ENCODE results near the gene TNXB. TPM values are rescaled to one million over a fixed set of nuclear protein-coding genes. Genes with fewer than 3 reads are reported as not detected.

The TNXB gene
- total and polyA plus RNA-seq, 4 donors: 21.3 to 117 (median 78.3) TPM

DNA sequence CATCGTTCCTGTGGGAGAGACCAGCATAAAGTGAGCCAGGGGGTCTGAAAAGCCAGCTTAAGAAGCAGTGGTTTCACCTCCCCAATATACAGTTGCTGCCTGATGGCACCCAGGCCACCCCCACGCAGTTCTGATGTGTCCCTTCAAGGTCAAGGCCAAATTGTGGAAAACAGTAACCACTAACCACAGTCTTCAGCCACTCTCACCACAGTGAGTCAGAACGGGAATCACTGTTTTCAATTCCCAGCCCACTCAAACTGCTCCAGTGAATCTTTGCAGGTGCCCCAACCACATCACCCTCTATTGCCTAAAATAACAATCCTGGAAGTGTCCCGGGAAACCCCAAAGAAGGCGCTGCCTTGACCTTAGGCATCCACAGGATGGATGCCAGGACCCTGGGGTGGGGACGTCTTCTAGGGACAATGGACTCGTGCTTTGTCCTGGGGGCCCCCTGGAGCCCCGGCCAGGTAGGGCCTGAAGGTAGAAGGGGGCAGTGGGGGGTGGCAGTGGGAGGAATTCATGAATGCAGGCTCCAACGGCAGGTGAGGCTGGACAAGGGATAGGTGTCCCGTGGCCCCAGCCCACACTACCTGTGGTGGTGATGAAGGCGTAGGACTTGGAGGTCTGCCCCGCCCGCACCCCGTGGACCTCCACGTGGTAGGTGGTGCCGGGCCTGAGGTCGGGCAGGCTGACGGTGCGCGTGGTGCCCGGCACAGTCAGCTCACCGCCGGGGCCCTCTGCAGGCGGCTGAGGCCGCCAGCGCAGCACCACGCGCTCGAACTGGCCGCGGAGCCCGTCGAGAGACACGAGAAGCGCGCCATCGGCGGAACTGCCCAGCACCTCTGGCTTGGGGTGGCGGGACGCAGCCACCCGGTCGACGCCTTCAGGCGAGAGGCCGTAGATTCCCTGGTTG is 22.2 kb downstream of the TNXB start:
- TF ChIP-seq, protein P1, sequence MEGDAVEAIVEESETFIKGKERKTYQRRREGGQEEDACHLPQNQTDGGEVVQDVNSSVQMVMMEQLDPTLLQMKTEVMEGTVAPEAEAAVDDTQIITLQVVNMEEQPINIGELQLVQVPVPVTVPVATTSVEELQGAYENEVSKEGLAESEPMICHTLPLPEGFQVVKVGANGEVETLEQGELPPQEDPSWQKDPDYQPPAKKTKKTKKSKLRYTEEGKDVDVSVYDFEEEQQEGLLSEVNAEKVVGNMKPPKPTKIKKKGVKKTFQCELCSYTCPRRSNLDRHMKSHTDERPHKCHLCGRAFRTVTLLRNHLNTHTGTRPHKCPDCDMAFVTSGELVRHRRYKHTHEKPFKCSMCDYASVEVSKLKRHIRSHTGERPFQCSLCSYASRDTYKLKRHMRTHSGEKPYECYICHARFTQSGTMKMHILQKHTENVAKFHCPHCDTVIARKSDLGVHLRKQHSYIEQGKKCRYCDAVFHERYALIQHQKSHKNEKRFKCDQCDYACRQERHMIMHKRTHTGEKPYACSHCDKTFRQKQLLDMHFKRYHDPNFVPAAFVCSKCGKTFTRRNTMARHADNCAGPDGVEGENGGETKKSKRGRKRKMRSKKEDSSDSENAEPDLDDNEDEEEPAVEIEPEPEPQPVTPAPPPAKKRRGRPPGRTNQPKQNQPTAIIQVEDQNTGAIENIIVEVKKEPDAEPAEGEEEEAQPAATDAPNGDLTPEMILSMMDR (IDR thresholded peaks at IDR 0.05; ENCODE audit: control extremely low read depth, extremely low read depth): no peak
- Histone ChIP-seq H3K36me3 (ENCODE audit: control insufficient read depth in 4 of 4, insufficient read depth in 4 of 4, low read length in 4 of 4) (peaks cover 0 to 7% (median 1%) of the 10 kb centered on the region in 4 donors), H3K4me1 (ENCODE audit: control insufficient read depth in 5 of 5, insufficient read depth in 5 of 5, low read length in 5 of 5) (peaks cover 0 to 10% (median 4%) of the 10 kb centered on the region in 5 donors), H3K4me3 (no peak overlapping the region), H3K9ac (ENCODE audit: insufficient read depth in 1 of 2, low read length in 2 of 2) (no peak overlapping the region), H3K27me3 (ENCODE audit: control insufficient read depth in 3 of 3, insufficient read depth in 3 of 3, low read length in 2 of 3) (peaks cover 0 to 33% (median 3%) of the 10 kb centered on the region in 3 donors), H3K27ac (ENCODE audit: low read depth in 1 of 2, low read length in 1 of 2) (peak overlapping the region in 1 of 2 donors; percentile 76), H3K9me3 (ENCODE audit: control insufficient read depth in 4 of 4, insufficient read depth in 3 of 4, low read length in 3 of 4) (no peaks in the 10 kb centered on the region)
- ATAC-seq (ENCODE audit: insufficient read depth, low FRiP score) (peak; percentile 29), DNase-seq (no peak)
- WGBS, 2 donors: 26 to 31% methylated on average over 40 to 45 of the region's 45 CpGs

DNA sequence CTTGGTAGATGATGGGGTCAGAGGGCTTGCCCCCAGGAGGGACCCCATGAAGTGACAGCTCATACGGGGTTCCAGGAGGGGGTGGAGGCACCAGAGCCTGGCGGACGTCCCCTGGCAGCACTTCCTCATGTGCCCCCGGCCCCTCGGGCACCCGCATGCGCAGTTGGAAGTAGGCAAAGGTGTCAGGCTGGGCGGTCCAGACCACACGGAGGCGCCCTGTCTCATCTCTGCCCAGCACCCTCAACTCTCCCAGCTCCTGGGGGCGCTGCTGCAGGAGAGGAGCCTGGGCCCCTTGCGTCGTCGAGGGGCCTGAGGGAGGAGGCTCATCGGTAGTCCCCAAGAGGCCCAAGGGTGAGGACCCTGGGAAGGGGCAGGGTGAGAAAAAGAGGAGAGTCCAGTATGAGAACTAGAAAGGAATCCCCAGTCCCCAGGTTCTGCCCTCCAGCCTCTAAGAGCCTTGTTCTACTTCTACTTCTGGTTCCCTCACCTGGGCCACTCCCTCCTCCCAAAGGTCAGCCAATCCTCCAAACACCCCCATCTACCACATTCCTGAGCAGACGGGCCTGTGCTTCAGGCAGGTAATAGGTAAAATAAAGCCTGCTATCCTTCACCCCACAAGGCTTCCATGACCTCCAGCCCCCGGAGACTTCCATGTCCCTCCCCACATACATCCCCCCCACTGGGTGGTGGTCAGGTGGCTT is 23.2 kb downstream of the TNXB start:
- TF ChIP-seq, protein P1 (IDR thresholded peaks at IDR 0.05; ENCODE audit: control extremely low read depth, extremely low read depth): no peak
- H3K4me3 ChIP-seq: no peak overlapping the region
- no peak for ATAC-seq (ENCODE audit: insufficient read depth, low FRiP score)
- H3K36me3 ChIP-seq (ENCODE audit: control insufficient read depth in 4 of 4, insufficient read depth in 4 of 4, low read length in 4 of 4): peaks cover 0 to 9% (median 1%) of the 10 kb centered on the region in 4 donors
- DNase-seq: no peak
- peaks cover 0 to 33% (median 3%) of the 10 kb centered on the region in 3 donors for H3K27me3 ChIP-seq (ENCODE audit: control insufficient read depth in 3 of 3, insufficient read depth in 3 of 3, low read length in 2 of 3)
- 81% methylated on average over 17 of the region's 17 CpGs for WGBS, 2 donors
- no peak overlapping the region for H3K9ac ChIP-seq (ENCODE audit: insufficient read depth in 1 of 2, low read length in 2 of 2)
- peak overlapping the region in 1 of 2 donors; percentile 5 for H3K27ac ChIP-seq (ENCODE audit: low read depth in 1 of 2, low read length in 1 of 2)
- no peaks in the 10 kb centered on the region for H3K9me3 ChIP-seq (ENCODE audit: control insufficient read depth in 4 of 4, insufficient read depth in 3 of 4, low read length in 3 of 4)
- H3K4me1 ChIP-seq (ENCODE audit: control insufficient read depth in 5 of 5, insufficient read depth in 5 of 5, low read length in 5 of 5): peaks cover 0 to 16% (median 3%) of the 10 kb centered on the region in 5 donors

DNA sequence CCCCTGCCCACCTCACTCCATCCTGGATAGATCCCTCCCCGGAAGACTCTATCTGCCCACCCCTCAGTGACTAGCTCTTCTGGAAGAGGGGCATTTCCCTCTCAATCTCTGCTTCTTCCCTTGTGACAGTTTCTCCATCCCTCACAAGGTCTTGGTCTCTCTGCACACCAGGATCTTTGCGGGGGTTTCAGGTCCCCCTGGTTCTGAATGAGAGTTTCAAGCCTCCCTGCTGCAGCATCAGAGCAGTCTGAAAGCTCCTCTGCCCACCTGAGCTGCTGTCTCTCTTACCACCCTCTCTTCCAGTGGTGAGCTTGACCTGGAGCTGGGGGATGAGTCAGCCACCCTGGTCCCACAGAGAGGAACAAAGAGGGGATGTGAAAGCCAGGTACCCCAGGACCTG is 24.4 kb downstream of the TNXB start:
- H3K36me3 ChIP-seq (ENCODE audit: control insufficient read depth in 4 of 4, insufficient read depth in 4 of 4, low read length in 4 of 4): peaks cover 0 to 11% (median 1%) of the 10 kb centered on the region in 4 donors
- WGBS, 2 donors: 90 to 97% methylated on average over 2 of the region's 2 CpGs

More for the DNA sequence above, 24.4 kb downstream of the TNXB start:
- Histone ChIP-seq H3K9me3 (ENCODE audit: control insufficient read depth in 4 of 4, insufficient read depth in 3 of 4, low read length in 3 of 4) (no peaks in the 10 kb centered on the region), H3K4me3 (no peak overlapping the region), H3K27ac (ENCODE audit: low read depth in 1 of 2, low read length in 1 of 2) (no peak overlapping the region), H3K9ac (ENCODE audit: insufficient read depth in 1 of 2, low read length in 2 of 2) (no peak overlapping the region), H3K27me3 (ENCODE audit: control insufficient read depth in 3 of 3, insufficient read depth in 3 of 3, low read length in 2 of 3) (peaks cover 0 to 27% (median 3%) of the 10 kb centered on the region in 3 donors), H3K4me1 (ENCODE audit: control insufficient read depth in 5 of 5, insufficient read depth in 5 of 5, low read length in 5 of 5) (peaks cover 0 to 20% (median 3%) of the 10 kb centered on the region in 5 donors)
- DNase-seq: no peak
- ATAC-seq (ENCODE audit: insufficient read depth, low FRiP score): no peak
- TF ChIP-seq, protein P1 (IDR thresholded peaks at IDR 0.05; ENCODE audit: control extremely low read depth, extremely low read depth): no peak

All from lung (tissue), 12 donors.